ENCODE results near the gene ERI2.

ERI2 gene

DNA sequence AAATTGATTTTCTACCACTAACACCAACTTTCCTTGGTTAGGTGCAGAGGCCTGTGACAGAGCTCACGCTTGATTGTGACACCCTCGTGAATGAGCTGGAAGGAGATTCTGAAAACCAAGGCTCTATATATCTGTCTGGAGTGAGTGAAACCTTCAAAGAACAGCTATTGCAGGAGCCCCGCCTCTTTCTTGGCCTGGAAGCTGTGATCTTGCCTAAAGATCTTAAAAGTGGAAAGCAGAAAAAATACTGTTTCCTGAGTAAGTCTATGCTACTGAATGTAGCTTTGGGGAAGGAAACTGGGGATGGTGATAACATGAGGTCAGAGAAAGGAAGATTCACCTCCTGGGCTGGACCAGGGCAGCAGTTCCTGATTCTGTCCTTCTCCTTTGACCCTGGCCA is 38.3 kb upstream of the ERI2 start:
- POLR2A ChIA-PET: no interaction called here
- TF ChIP-seq ARNT (IDR thresholded peaks at IDR 0.05): no peak
- no peak for TF ChIP-seq L3MBTL2 (conservative IDR thresholded peaks at IDR 0.05)
- TF ChIP-seq TARDBP (IDR thresholded peaks at IDR 0.05): no peak
- TF ChIP-seq ELF4 (IDR thresholded peaks at IDR 0.05): no peak
- TF ChIP-seq BHLHE40 (IDR thresholded peaks at IDR 0.05; ENCODE audit: borderline replicate concordance): no peak
- TF ChIP-seq CTBP1 (IDR thresholded peaks at IDR 0.05; ENCODE audit: borderline replicate concordance): no peak
- no peak for TF ChIP-seq NFRKB (IDR thresholded peaks at IDR 0.05)
- TF ChIP-seq FOXK2 (IDR thresholded peaks at IDR 0.05): no peak
- DNase-seq (ENCODE audit: extremely low spot score): no peak
- CTCF ChIA-PET: no interaction called here

- ChIA-PET CTCF (no interaction called here), POLR2A (no interaction called here)
- TF ChIP-seq FOXK2 (IDR thresholded peaks at IDR 0.05) (no peak), FOXM1 (IDR thresholded peaks at IDR 0.05; ENCODE audit: borderline replicate concordance) (no peak), SP1 (IDR thresholded peaks at IDR 0.05) (no peak), BHLHE40 (IDR thresholded peaks at IDR 0.05; ENCODE audit: borderline replicate concordance) (no peak), LEF1 (IDR thresholded peaks at IDR 0.05; ENCODE audit: borderline replicate concordance) (no peak), SUZ12 (IDR thresholded peaks at IDR 0.05) (no peak), ELF4 (IDR thresholded peaks at IDR 0.05) (no peak), TARDBP (IDR thresholded peaks at IDR 0.05) (no peak), HDGF (IDR thresholded peaks at IDR 0.05; ENCODE audit: borderline replicate concordance) (no peak), L3MBTL2 (conservative IDR thresholded peaks at IDR 0.05) (no peak), ARNT (IDR thresholded peaks at IDR 0.05) (no peak), NFRKB (IDR thresholded peaks at IDR 0.05) (no peak), FOXA1 (IDR thresholded peaks at IDR 0.05) (no peak), CTBP1 (IDR thresholded peaks at IDR 0.05; ENCODE audit: borderline replicate concordance) (no peak), ZNF384 (IDR thresholded peaks at IDR 0.05) (no peak)
- TF ChIP-seq, protein P1, sequence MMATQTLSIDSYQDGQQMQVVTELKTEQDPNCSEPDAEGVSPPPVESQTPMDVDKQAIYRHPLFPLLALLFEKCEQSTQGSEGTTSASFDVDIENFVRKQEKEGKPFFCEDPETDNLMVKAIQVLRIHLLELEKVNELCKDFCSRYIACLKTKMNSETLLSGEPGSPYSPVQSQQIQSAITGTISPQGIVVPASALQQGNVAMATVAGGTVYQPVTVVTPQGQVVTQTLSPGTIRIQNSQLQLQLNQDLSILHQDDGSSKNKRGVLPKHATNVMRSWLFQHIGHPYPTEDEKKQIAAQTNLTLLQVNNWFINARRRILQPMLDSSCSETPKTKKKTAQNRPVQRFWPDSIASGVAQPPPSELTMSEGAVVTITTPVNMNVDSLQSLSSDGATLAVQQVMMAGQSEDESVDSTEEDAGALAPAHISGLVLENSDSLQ (IDR thresholded peaks at IDR 0.05): no peak
- no peak for DNase-seq (ENCODE audit: extremely low spot score)
Measured at GRCh38 chr16:20844054-20844453, 37.8 kb upstream of the ERI2 start.

GRCh38 chr16:20839504-20839903 is 33.2 kb upstream of the ERI2 start:
- POLR2A ChIA-PET: no interaction called here
- CTCF ChIA-PET: no interaction called here
- no peak for DNase-seq (ENCODE audit: extremely low spot score)
- no peak for TF ChIP-seq CTBP1 (IDR thresholded peaks at IDR 0.05; ENCODE audit: borderline replicate concordance)
- TF ChIP-seq SUZ12 (IDR thresholded peaks at IDR 0.05): no peak
- no peak for TF ChIP-seq FOXM1 (IDR thresholded peaks at IDR 0.05; ENCODE audit: borderline replicate concordance)
- TF ChIP-seq FOXA1 (IDR thresholded peaks at IDR 0.05): no peak
- TF ChIP-seq SP1 (IDR thresholded peaks at IDR 0.05): no peak
- no peak for TF ChIP-seq LEF1 (IDR thresholded peaks at IDR 0.05; ENCODE audit: borderline replicate concordance)
- TF ChIP-seq ELF4 (IDR thresholded peaks at IDR 0.05): no peak
- TF ChIP-seq NFRKB (IDR thresholded peaks at IDR 0.05): no peak
- TF ChIP-seq FOXK2 (IDR thresholded peaks at IDR 0.05): no peak
- no peak for TF ChIP-seq BHLHE40 (IDR thresholded peaks at IDR 0.05; ENCODE audit: borderline replicate concordance)
- no peak for TF ChIP-seq HDGF (IDR thresholded peaks at IDR 0.05; ENCODE audit: borderline replicate concordance)
- TF ChIP-seq ZNF384 (IDR thresholded peaks at IDR 0.05): no peak
- TF ChIP-seq ARNT (IDR thresholded peaks at IDR 0.05): no peak

GRCh38 chr16:20838240-20838639 is 32.0 kb upstream of the ERI2 start:
- TF ChIP-seq LEF1 (IDR thresholded peaks at IDR 0.05; ENCODE audit: borderline replicate concordance) (no peak), NFRKB (IDR thresholded peaks at IDR 0.05) (no peak), FOXK2 (IDR thresholded peaks at IDR 0.05) (no peak), ZNF384 (IDR thresholded peaks at IDR 0.05) (no peak), FOXM1 (IDR thresholded peaks at IDR 0.05; ENCODE audit: borderline replicate concordance) (no peak), HDGF (IDR thresholded peaks at IDR 0.05; ENCODE audit: borderline replicate concordance) (no peak)
- no peak for DNase-seq (ENCODE audit: extremely low spot score)
- POLR2A ChIA-PET: no interaction called here
- CTCF ChIA-PET: no interaction called here

- ChIA-PET CTCF (no interaction called here), POLR2A (no interaction called here)
Measured at GRCh38 chr16:20833086-20833485, 26.8 kb upstream of the ERI2 start.

GRCh38 chr16:20830372-20830771 is 24.1 kb upstream of the ERI2 start:
- ChIA-PET POLR2A (interaction anchor here (0.7 kb wide), 1 partner anchor 24 kb away, joined by 4 read pairs; the partner anchor contains the start of genes ERI2 and REXO5), CTCF (no interaction called here)
- no peak for TF ChIP-seq NFRKB (IDR thresholded peaks at IDR 0.05)
- TF ChIP-seq BHLHE40 (IDR thresholded peaks at IDR 0.05; ENCODE audit: borderline replicate concordance): no peak
- no peak for TF ChIP-seq ELF4 (IDR thresholded peaks at IDR 0.05)
- TF ChIP-seq SP1 (IDR thresholded peaks at IDR 0.05): no peak
- TF ChIP-seq FOXK2 (IDR thresholded peaks at IDR 0.05): no peak
- TF ChIP-seq FOXM1 (IDR thresholded peaks at IDR 0.05; ENCODE audit: borderline replicate concordance): no peak
- TF ChIP-seq, protein P1 (IDR thresholded peaks at IDR 0.05): no peak
- TF ChIP-seq ARNT (IDR thresholded peaks at IDR 0.05): no peak
- no peak for TF ChIP-seq LEF1 (IDR thresholded peaks at IDR 0.05; ENCODE audit: borderline replicate concordance)
- no peak for DNase-seq (ENCODE audit: extremely low spot score)

More at GRCh38 chr16:20833086-20833485, 26.8 kb upstream of the ERI2 start:
- DNase-seq (ENCODE audit: extremely low spot score): no peak
- TF ChIP-seq BHLHE40 (IDR thresholded peaks at IDR 0.05; ENCODE audit: borderline replicate concordance): no peak
- TF ChIP-seq HDGF (IDR thresholded peaks at IDR 0.05; ENCODE audit: borderline replicate concordance): no peak
- no peak for TF ChIP-seq NFRKB (IDR thresholded peaks at IDR 0.05)
- TF ChIP-seq ELF4 (IDR thresholded peaks at IDR 0.05): no peak
- no peak for TF ChIP-seq ZNF384 (IDR thresholded peaks at IDR 0.05)
- no peak for TF ChIP-seq FOXK2 (IDR thresholded peaks at IDR 0.05)
- TF ChIP-seq TARDBP (IDR thresholded peaks at IDR 0.05): no peak
- TF ChIP-seq, protein P1 (IDR thresholded peaks at IDR 0.05): no peak
- no peak for TF ChIP-seq SUZ12 (IDR thresholded peaks at IDR 0.05)
- TF ChIP-seq CTBP1 (IDR thresholded peaks at IDR 0.05; ENCODE audit: borderline replicate concordance): no peak
- no peak for TF ChIP-seq FOXM1 (IDR thresholded peaks at IDR 0.05; ENCODE audit: borderline replicate concordance)
- TF ChIP-seq SP1 (IDR thresholded peaks at IDR 0.05): no peak
- no peak for TF ChIP-seq FOXA1 (IDR thresholded peaks at IDR 0.05)
- TF ChIP-seq L3MBTL2 (conservative IDR thresholded peaks at IDR 0.05): no peak
- no peak for TF ChIP-seq ARNT (IDR thresholded peaks at IDR 0.05)
- TF ChIP-seq LEF1 (IDR thresholded peaks at IDR 0.05; ENCODE audit: borderline replicate concordance): no peak

All from HEK293T (cell line).